Thoracic aorta (tissue), 2 donors: ENCODE data around the gene RAPGEF2. TPM values are rescaled to one million over a fixed set of nuclear protein-coding genes. Genes with fewer than 3 reads are reported as not detected.

ENCODE experiments used
- ATAC-seq: fragments of 150-250 bp; one replicate; pipeline ENCODE4 v1.8.0; 2017; ENCODE audit warnings: low read depth; ENCODE audit not compliant: insufficient number of reproducible peaks, low FRiP score
- DNase-seq: peaks from one replicate; pipeline ENCODE4 v3.0.0-alpha.2; 2020; ENCODE audit warnings: low spot score
- H3K27ac ChIP-seq, 2 donors: fragments of 200-600 bp; sonication (generic); 1 replicate in 1 of 2; 2 replicates in 1 of 2; pipeline ENCODE4 v1.5.1; 2016; ENCODE audit warnings: mild to moderate bottlenecking in 2 of 2, moderate library complexity in 2 of 2
- H3K27me3 ChIP-seq: fragments of 200-600 bp; sonication (generic); replicated peaks from 2 replicates; pipeline ENCODE4 v1.6.0; 2016; ENCODE audit warnings: mild to moderate bottlenecking; ENCODE audit not compliant: insufficient read depth
- H3K36me3 ChIP-seq: fragments of 200-600 bp; sonication (generic); one replicate; pipeline ENCODE4 v1.5.1; 2016
- H3K4me1 ChIP-seq, 2 donors: fragments of 200-600 bp; sonication (generic); 1 replicate in 1 of 2; 2 replicates in 1 of 2; pipeline versions ENCODE4 v1.5.1 to v1.6.0; 2016; ENCODE audit warnings: low read depth in 2 of 2, mild to moderate bottlenecking in 1 of 2; ENCODE audit not compliant: control insufficient read depth in 1 of 2
- H3K4me3 ChIP-seq: fragments of 200-600 bp; sonication (generic); 2 replicates; pipeline ENCODE4 v1.5.1; 2016; ENCODE audit warnings: mild to moderate bottlenecking
- H3K9me3 ChIP-seq: fragments of 200-600 bp; sonication (generic); 2 replicates; pipeline ENCODE4 v1.5.1; 2016
- total RNA-seq, 2 donors: library from RNA; depleted of rRNA; stranded (reverse); fragments of >200 nt; gene quantifications; one replicate each; pipeline versions ENCODE4 v1.1.0 to v1.2.3, GENCODE V29; 2016
- TF ChIP-seq, protein P1 (sequence below): fragments of 200-600 bp; sonication (generic); IDR thresholded peaks from one replicate; pipeline ENCODE4 v1.5.1; 2019; ENCODE audit warnings: antibody characterized with exemption

The RAPGEF2 gene
- total RNA-seq, 2 donors from 2014 or later: 63.0 to 63.6 TPM

DNA sequence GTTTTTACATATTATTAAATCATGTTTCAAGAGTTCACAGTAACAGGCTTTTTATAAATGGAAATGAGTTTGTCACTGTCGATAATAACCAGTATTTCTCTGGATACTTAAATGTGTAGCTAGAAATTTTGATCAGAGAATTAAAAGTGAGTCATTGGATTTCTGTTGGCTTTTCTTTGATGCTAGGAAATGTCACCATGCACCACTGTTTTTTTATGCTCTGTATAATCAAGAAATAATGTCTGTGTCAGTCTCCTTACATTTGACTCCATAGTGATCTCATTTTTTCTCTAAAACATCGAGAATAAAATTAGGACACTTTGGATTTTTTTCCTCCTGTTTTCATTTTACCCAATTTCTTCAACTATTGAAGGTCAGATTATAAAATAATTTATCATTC is 234.2 kb downstream of the RAPGEF2 start:
- TF ChIP-seq, protein P1, sequence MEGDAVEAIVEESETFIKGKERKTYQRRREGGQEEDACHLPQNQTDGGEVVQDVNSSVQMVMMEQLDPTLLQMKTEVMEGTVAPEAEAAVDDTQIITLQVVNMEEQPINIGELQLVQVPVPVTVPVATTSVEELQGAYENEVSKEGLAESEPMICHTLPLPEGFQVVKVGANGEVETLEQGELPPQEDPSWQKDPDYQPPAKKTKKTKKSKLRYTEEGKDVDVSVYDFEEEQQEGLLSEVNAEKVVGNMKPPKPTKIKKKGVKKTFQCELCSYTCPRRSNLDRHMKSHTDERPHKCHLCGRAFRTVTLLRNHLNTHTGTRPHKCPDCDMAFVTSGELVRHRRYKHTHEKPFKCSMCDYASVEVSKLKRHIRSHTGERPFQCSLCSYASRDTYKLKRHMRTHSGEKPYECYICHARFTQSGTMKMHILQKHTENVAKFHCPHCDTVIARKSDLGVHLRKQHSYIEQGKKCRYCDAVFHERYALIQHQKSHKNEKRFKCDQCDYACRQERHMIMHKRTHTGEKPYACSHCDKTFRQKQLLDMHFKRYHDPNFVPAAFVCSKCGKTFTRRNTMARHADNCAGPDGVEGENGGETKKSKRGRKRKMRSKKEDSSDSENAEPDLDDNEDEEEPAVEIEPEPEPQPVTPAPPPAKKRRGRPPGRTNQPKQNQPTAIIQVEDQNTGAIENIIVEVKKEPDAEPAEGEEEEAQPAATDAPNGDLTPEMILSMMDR: no peak
- Histone ChIP-seq H3K4me3 (no peak overlapping the region), H3K27me3 (no peaks in the 10 kb centered on the region), H3K9me3 (no peaks in the 10 kb centered on the region), H3K4me1 (peaks cover 0 to 19% of the 10 kb centered on the region in 2 donors), H3K36me3 (peaks cover 25% of the 10 kb centered on the region), H3K27ac (no peak overlapping the region)
- DNase-seq (no peak), ATAC-seq (no peak)

DNA sequence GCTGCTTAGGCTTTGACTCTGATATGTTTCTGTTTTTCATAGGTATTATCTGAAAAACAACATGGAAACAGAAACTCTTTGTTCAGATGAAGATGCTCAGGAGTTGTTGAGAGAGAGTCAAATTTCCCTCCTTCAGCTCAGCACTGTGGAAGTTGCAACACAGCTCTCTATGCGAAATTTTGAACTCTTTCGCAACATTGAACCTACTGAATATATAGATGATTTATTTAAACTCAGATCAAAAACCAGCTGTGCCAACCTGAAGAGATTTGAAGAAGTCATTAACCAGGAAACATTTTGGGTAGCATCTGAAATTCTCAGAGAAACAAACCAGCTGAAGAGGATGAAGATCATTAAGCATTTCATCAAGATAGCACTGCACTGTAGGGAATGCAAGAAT is 238.6 kb downstream of the RAPGEF2 start:
- ATAC-seq (no peak), DNase-seq (no peak)
- Histone ChIP-seq H3K9me3 (no peaks in the 10 kb centered on the region), H3K4me3 (no peak overlapping the region), H3K36me3 (peaks cover 43% of the 10 kb centered on the region), H3K4me1 (no peaks in the 10 kb centered on the region), H3K27ac (no peak overlapping the region), H3K27me3 (no peaks in the 10 kb centered on the region)
- TF ChIP-seq, protein P1: no peak

DNA sequence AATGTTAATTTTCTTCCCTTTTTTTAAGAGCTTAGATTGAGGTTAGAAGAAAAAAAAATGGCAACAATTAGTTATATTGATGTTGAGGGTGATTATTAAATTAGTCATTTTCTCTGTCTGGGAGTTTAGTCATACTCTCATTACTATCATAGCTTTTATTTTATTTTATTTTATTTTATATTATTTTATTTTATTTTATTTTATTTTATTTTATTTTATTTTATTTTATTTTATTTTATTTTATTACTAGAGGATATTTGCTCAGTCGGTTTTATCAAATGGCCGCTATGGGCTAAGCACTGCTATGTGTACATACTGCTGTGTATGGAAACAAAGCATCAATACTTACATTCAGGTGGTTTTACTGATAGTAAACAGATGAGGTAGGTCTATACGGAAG is 239.5 kb downstream of the RAPGEF2 start:
- no peak for ATAC-seq
- Histone ChIP-seq H3K36me3 (peaks cover 48% of the 10 kb centered on the region), H3K27me3 (no peaks in the 10 kb centered on the region), H3K27ac (no peak overlapping the region), H3K9me3 (no peaks in the 10 kb centered on the region), H3K4me1 (no peaks in the 10 kb centered on the region), H3K4me3 (no peak overlapping the region)
- TF ChIP-seq, protein P1: no peak
- DNase-seq: no peak

DNA sequence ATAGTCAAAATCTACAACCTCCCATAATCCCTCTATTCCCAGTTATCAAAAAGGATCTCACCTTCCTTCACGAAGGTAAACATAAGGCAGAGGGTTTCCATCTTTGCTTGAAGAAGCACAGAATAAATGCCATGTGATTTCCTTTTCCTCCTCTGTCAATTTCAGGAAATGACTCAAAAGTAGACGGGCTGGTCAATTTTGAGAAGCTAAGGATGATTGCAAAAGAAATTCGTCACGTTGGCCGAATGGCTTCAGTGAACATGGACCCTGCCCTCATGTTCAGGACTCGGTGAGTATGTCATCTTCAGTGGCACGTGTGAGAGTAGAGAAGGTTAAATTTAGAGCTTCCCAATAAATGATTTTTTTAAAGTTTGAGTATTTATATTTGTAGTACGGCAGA is 240.2 kb downstream of the RAPGEF2 start:
- TF ChIP-seq, protein P1: no peak
- H3K36me3 ChIP-seq: peaks cover 48% of the 10 kb centered on the region
- ATAC-seq (no peak), DNase-seq (no peak)
- H3K27ac ChIP-seq: no peak overlapping the region
- H3K4me1 ChIP-seq: no peaks in the 10 kb centered on the region
- no peak overlapping the region for H3K4me3 ChIP-seq
- no peaks in the 10 kb centered on the region for H3K9me3 ChIP-seq
- no peaks in the 10 kb centered on the region for H3K27me3 ChIP-seq

DNA sequence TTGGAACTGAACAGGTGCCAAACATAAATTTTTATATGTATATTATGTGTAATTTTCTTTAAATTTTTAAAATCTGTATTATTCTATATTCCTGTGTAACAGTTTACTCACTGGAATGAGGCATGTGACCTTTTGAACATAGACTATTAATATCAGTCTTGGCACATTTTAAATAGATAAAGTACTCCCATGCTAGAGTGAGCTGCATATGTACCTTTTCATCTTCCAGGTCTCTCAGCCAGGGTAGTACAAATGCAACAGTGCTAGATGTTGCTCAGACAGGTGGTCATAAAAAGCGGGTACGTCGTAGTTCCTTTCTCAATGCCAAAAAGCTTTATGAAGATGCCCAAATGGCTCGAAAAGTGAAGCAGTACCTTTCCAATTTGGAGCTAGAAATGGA is 242.0 kb downstream of the RAPGEF2 start:
- no peak overlapping the region for H3K27ac ChIP-seq
- DNase-seq: no peak
- no peaks in the 10 kb centered on the region for H3K9me3 ChIP-seq
- H3K36me3 ChIP-seq: peaks cover 36% of the 10 kb centered on the region
- no peak for ATAC-seq
- H3K4me1 ChIP-seq: no peaks in the 10 kb centered on the region
- H3K4me3 ChIP-seq: no peak overlapping the region
- TF ChIP-seq, protein P1: no peak
- no peaks in the 10 kb centered on the region for H3K27me3 ChIP-seq
